HepG2 (cell line): Measurements from ENCODE around the gene PLD1. TPM values are rescaled to one million over a fixed set of nuclear protein-coding genes. Genes with fewer than 3 reads are reported as not detected.

ENCODE experiments used
- AFF4 ChIP-seq: sonication (generic); formaldehyde crosslinking; IDR thresholded peaks from 2 replicates; pipeline ENCODE4 v1.4.0; 2020; ENCODE audit warnings: missing genetic modification reagents
- DDIT3 ChIP-seq: sonication (generic); formaldehyde crosslinking; IDR thresholded peaks from 2 replicates; pipeline ENCODE4 v1.4.0; 2020; ENCODE audit warnings: mild to moderate bottlenecking, missing genetic modification reagents
- GMEB1 ChIP-seq: sonication (generic); formaldehyde crosslinking; IDR thresholded peaks from 2 replicates; pipeline ENCODE4 v1.5.1; 2020; ENCODE audit warnings: missing genetic modification reagents, mild to moderate bottlenecking, borderline replicate concordance
- GPBP1L1 ChIP-seq: sonication (generic); formaldehyde crosslinking; IDR thresholded peaks from 2 replicates; pipeline ENCODE4 v1.5.0; 2020; ENCODE audit warnings: mild to moderate bottlenecking, missing genetic modification reagents
- HIC2 ChIP-seq: sonication (generic); formaldehyde crosslinking; IDR thresholded peaks from 2 replicates; pipeline ENCODE4 v1.9.0; 2022; ENCODE audit warnings: low read depth, missing genetic modification reagents
- MYPOP ChIP-seq: sonication (generic); formaldehyde crosslinking; IDR thresholded peaks from 2 replicates; pipeline ENCODE4 v1.8.1; 2023; ENCODE audit warnings: mild to moderate bottlenecking, moderate library complexity, missing genetic modification reagents
- SP2 ChIP-seq: sonication (generic); formaldehyde crosslinking; IDR thresholded peaks from 2 replicates; pipeline ENCODE4 v1.5.1; 2020; ENCODE audit warnings: mild to moderate bottlenecking, missing genetic modification reagents
- STAT6 ChIP-seq: sonication (generic); formaldehyde crosslinking; IDR thresholded peaks from 2 replicates; pipeline ENCODE4 v1.4.0; 2020; ENCODE audit warnings: missing genetic modification reagents, mild to moderate bottlenecking, borderline replicate concordance
- ZNF230 ChIP-seq: sonication (generic); formaldehyde crosslinking; IDR thresholded peaks from 2 replicates; pipeline ENCODE4 v1.4.0; 2020; ENCODE audit warnings: mild to moderate bottlenecking, missing genetic modification reagents
- ZNF607 ChIP-seq: sonication (generic); formaldehyde crosslinking; IDR thresholded peaks from 2 replicates; pipeline ENCODE4 v1.5.1; 2020; ENCODE audit warnings: missing genetic modification reagents, mild to moderate bottlenecking, borderline replicate concordance
- ZSCAN5A ChIP-seq: sonication (generic); formaldehyde crosslinking; IDR thresholded peaks from 2 replicates; pipeline ENCODE4 v1.8.0; 2022; ENCODE audit warnings: mild to moderate bottlenecking, missing genetic modification reagents, borderline replicate concordance
- polyA plus RNA-seq, 8 experiments: library from polyadenylated mRNA; depleted of rRNA in 3 of 8; stranded (reverse) in 7 of 8; unstranded in 1 of 8; fragments of >200 nt; fragmentation: Illumina TruSeq in 4 of 8; extraction: Trizol in 4 of 8; gene quantifications; 2 replicates each; pipeline versions ENCODE4 v1.2.1 to v1.2.3, GENCODE V29; 2011 to 2016; ENCODE audit warnings: low read depth in 4 of 8, missing spikeins in 1 of 8, mixed read lengths in 1 of 8; ENCODE audit not compliant: insufficient read depth in 1 of 8
- total RNA-seq, 5 experiments: library from RNA; depleted of rRNA; stranded (reverse); fragments of >200 nt; fragmentation: Illumina TruSeq; extraction: Trizol; gene quantifications; 2 replicates each; pipeline ENCODE4 v1.2.3, GENCODE V29; 2016; ENCODE audit warnings: low read depth in 1 of 5

The PLD1 gene
- total and polyA plus RNA-seq, 2 of the 13 experiments (the other 11 are each of a cell fraction or from before 2014, with no cell fraction given), result 27.1 to 59.4 TPM

- TF ChIP-seq HIC2 (peak; percentile 83), STAT6 (no peak), AFF4 (no peak; the same call in none of the 2 replicates), ZNF607 (CRISPR knock-in tag) (peak; percentile 81), SP2 (CRISPR knock-in tag) (peak; percentile 10; the same call in 1 of the 2 replicates), GPBP1L1 (CRISPR knock-in tag) (no peak), GMEB1 (CRISPR knock-in tag) (no peak; the same call in 1 of the 2 replicates), ZNF230 (CRISPR knock-in tag) (peak; percentile 75), MYPOP (CRISPR knock-in tag) (peak; percentile 76), ZSCAN5A (CRISPR knock-in tag) (peak; percentile 2), DDIT3 (no peak)
Measured at GRCh38 chr3:171809861-171810628, at the start of gene PLD1 (continued).
